Measurements from ENCODE around the gene ZRSR2.
"Not testable (repeated sequence)": the region's sequence is repeated elsewhere in the genome, so short reads cannot be mapped to it uniquely, and the experiment has no call there.

Gene ZRSR2

GRCh38 chrX:15789979-15790768 lies at the start of gene ZRSR2:
Gene ZRSR2, plus strand, starts transcription at chrX:15790484. Its CDS starts 12 bp downstream, at chrX:15790496.
- peak; percentile 66 for DNase-seq (ENCODE audit: low read depth, low spot score)

GRCh38 chrX:15744181-15744867 lies 46.0 kb upstream of the ZRSR2 start:
- no peak for DNase-seq (ENCODE audit: low read depth, low spot score)

GRCh38 chrX:15745179-15745578 lies 45.1 kb upstream of the ZRSR2 start:
- no peak for DNase-seq (ENCODE audit: low read depth, low spot score)

GRCh38 chrX:15746651-15747050 lies 43.6 kb upstream of the ZRSR2 start:
- not testable (repeated sequence) for DNase-seq (ENCODE audit: low read depth, low spot score)

- no peak for DNase-seq (ENCODE audit: low read depth, low spot score)
These were observed 42.6 kb upstream of the ZRSR2 start for GRCh38 chrX:15747626-15748173.

GRCh38 chrX:15748841-15749240 lies 41.4 kb upstream of the ZRSR2 start:
- no peak for DNase-seq (ENCODE audit: low read depth, low spot score)

- DNase-seq (ENCODE audit: low read depth, low spot score), result no peak
These were observed 40.4 kb upstream of the ZRSR2 start for GRCh38 chrX:15749642-15750610.

GRCh38 chrX:15750611-15751154 lies 39.6 kb upstream of the ZRSR2 start:
- no peak for DNase-seq (ENCODE audit: low read depth, low spot score)

- DNase-seq (ENCODE audit: low read depth, low spot score), result no peak
These were observed 39.0 kb upstream of the ZRSR2 start for GRCh38 chrX:15751155-15751819.

- no peak for DNase-seq (ENCODE audit: low read depth, low spot score)
These were observed 35.2 kb upstream of the ZRSR2 start for GRCh38 chrX:15755091-15755490.

- DNase-seq (ENCODE audit: low read depth, low spot score), result no peak
These were observed 32.1 kb upstream of the ZRSR2 start for GRCh38 chrX:15758140-15758539.

- not testable (repeated sequence) for DNase-seq (ENCODE audit: low read depth, low spot score)
These were observed 30.4 kb upstream of the ZRSR2 start for GRCh38 chrX:15759886-15760285.

- DNase-seq (ENCODE audit: low read depth, low spot score), result no peak
These were observed 28.6 kb upstream of the ZRSR2 start for GRCh38 chrX:15761564-15762191.

GRCh38 chrX:15769300-15769954 lies 20.9 kb upstream of the ZRSR2 start:
- DNase-seq (ENCODE audit: low read depth, low spot score), result no peak

- DNase-seq (ENCODE audit: low read depth, low spot score), result no peak
These were observed 8.2 kb upstream of the ZRSR2 start for GRCh38 chrX:15781961-15782699.

- DNase-seq (ENCODE audit: low read depth, low spot score), result no peak
These were observed 5.0 kb upstream of the ZRSR2 start for GRCh38 chrX:15785176-15785750.

- no peak for DNase-seq (ENCODE audit: low read depth, low spot score)
These were observed 3.4 kb upstream of the ZRSR2 start for GRCh38 chrX:15786915-15787314.

- DNase-seq (ENCODE audit: low read depth, low spot score), result no peak
These were observed 546 bp downstream of the ZRSR2 start for GRCh38 chrX:15790769-15791290.

Measured in activated naive CD8-positive, alpha-beta T cell treated with anti-CD3 and anti-CD28 coated beads, Interleukin-2, amount 50 U/mL, for 16 hours (primary cell).